ENCODE measurements around the gene PRKN. TPM values are rescaled to one million over a fixed set of nuclear protein-coding genes. Genes with fewer than 3 reads are reported as not detected.

PRKN gene
- total RNA-seq, 1 experiment from 2014 or later = 1.2 TPM

DNA sequence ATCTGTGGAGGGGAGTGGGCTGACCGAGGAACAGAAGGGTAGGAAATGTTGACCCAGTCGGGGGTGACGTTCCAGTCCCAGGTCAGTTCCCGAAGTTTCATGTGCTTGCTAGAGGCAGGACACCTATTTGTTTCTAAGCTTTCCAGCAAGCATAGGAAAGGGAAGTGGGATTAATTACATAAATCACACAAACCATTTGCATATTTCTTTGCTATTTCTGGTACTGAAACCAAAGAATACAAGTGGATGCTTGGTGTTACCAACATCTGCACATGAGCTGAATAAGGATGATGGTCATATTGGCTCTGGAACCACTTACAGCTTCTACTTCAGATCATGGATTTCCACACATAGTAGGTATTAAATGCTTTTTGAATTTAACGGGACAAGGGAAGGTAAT lies 546.5 kb downstream of the PRKN start:
- TF ChIP-seq EZH2 (IDR thresholded peaks at IDR 0.05; ENCODE audit: borderline replicate concordance, low read depth, low read length, poor library complexity, severe bottlenecking) (no peak), CTCF (conservative IDR thresholded peaks at IDR 0.05; ENCODE audit: low read depth, low read length) (no peak)
- ChIA-PET POLR2A (ENCODE audit: low non-redundant PET) (no interaction called here), CTCF (no interaction called here)
- no peaks in the 10 kb centered on the region for H3K27me3 ChIP-seq (replicated peaks; ENCODE audit: insufficient read depth, low read depth, low read length, poor library complexity)
- intact Hi-C loops (cut with micrococcal nuclease; ENCODE audit: unreplicated experiment) = no loop called here
- DNase-seq (ENCODE audit: low spot score) = no peak
- H3K36me3 ChIP-seq (ENCODE audit: insufficient read depth, low read length, poor library complexity, severe bottlenecking) = no peaks in the 10 kb centered on the region
- no peaks in the 10 kb centered on the region for H3K4me1 ChIP-seq (ENCODE audit: insufficient read depth, low read length, poor library complexity, severe bottlenecking)
- no TSS peak for BruUV-seq (replicated peaks)
- no peak overlapping the region for H3K27ac ChIP-seq (ENCODE audit: low read depth, low read length, poor library complexity, severe bottlenecking)
- peaks cover 2% of the 10 kb centered on the region for H3K9me3 ChIP-seq (ENCODE audit: low read depth, low read length, poor library complexity, severe bottlenecking)
- no peak overlapping the region for H3K4me3 ChIP-seq (ENCODE audit: low read depth, low read length, poor library complexity, severe bottlenecking)

- intact Hi-C loops (cut with micrococcal nuclease; ENCODE audit: unreplicated experiment) = no loop called here
- TF ChIP-seq CTCF (conservative IDR thresholded peaks at IDR 0.05; ENCODE audit: low read depth, low read length) (no peak), EZH2 (IDR thresholded peaks at IDR 0.05; ENCODE audit: borderline replicate concordance, low read depth, low read length, poor library complexity, severe bottlenecking) (no peak)
- BruUV-seq (replicated peaks) = no TSS peak
These were observed 548.2 kb downstream of the PRKN start for GRCh38 chr6:162179196-162179951.

GRCh38 chr6:162178666-162179065 lies 548.9 kb downstream of the PRKN start:
- Histone ChIP-seq H3K4me3 (ENCODE audit: low read depth, low read length, poor library complexity, severe bottlenecking) (no peak overlapping the region), H3K27me3 (replicated peaks; ENCODE audit: insufficient read depth, low read depth, low read length, poor library complexity) (no peaks in the 10 kb centered on the region), H3K4me1 (ENCODE audit: insufficient read depth, low read length, poor library complexity, severe bottlenecking) (no peaks in the 10 kb centered on the region), H3K9me3 (ENCODE audit: low read depth, low read length, poor library complexity, severe bottlenecking) (no peaks in the 10 kb centered on the region), H3K27ac (ENCODE audit: low read depth, low read length, poor library complexity, severe bottlenecking) (no peak overlapping the region), H3K36me3 (ENCODE audit: insufficient read depth, low read length, poor library complexity, severe bottlenecking) (no peaks in the 10 kb centered on the region)
- POLR2A ChIA-PET (ENCODE audit: low non-redundant PET) = no interaction called here
- DNase-seq (ENCODE audit: low spot score) = no peak
- TF ChIP-seq CTCF (conservative IDR thresholded peaks at IDR 0.05; ENCODE audit: low read depth, low read length) (no peak), EZH2 (IDR thresholded peaks at IDR 0.05; ENCODE audit: borderline replicate concordance, low read depth, low read length, poor library complexity, severe bottlenecking) (no peak)
- CTCF ChIA-PET = no interaction called here
- intact Hi-C loops (cut with micrococcal nuclease; ENCODE audit: unreplicated experiment) = no loop called here
- no TSS peak for BruUV-seq (replicated peaks)

More at GRCh38 chr6:162179196-162179951, 548.2 kb downstream of the PRKN start:
- Histone ChIP-seq H3K27me3 (replicated peaks; ENCODE audit: insufficient read depth, low read depth, low read length, poor library complexity) (no peaks in the 10 kb centered on the region), H3K4me1 (ENCODE audit: insufficient read depth, low read length, poor library complexity, severe bottlenecking) (no peaks in the 10 kb centered on the region), H3K4me3 (ENCODE audit: low read depth, low read length, poor library complexity, severe bottlenecking) (no peak overlapping the region), H3K36me3 (ENCODE audit: insufficient read depth, low read length, poor library complexity, severe bottlenecking) (no peaks in the 10 kb centered on the region), H3K9me3 (ENCODE audit: low read depth, low read length, poor library complexity, severe bottlenecking) (no peaks in the 10 kb centered on the region), H3K27ac (ENCODE audit: low read depth, low read length, poor library complexity, severe bottlenecking) (no peak overlapping the region)
- ChIA-PET CTCF (no interaction called here), POLR2A (ENCODE audit: low non-redundant PET) (no interaction called here)
- DNase-seq (ENCODE audit: low spot score) = no peak

Measured in A673 (cell line).